ENCODE measurements around the gene ELF3. TPM values are rescaled to one million over a fixed set of nuclear protein-coding genes. Genes with fewer than 3 reads are reported as not detected.

Gene ELF3
- total and polyA plus RNA-seq, 2 of the 8 experiments (the other 6 are each of a cell fraction or from before 2014, with no cell fraction given) = 17.3 to 25.0 TPM

GRCh38 chr1:202015662-202015937, 5.2 kb downstream of the ELF3 start:
- H4K8ac ChIP-seq (ENCODE audit: extremely low read depth, insufficient read depth, low read length) = no peak overlapping the region
- H3K18ac ChIP-seq (ENCODE audit: extremely low read depth, low read length) = no peak overlapping the region
- H4K5ac ChIP-seq (ENCODE audit: insufficient read length, low read depth, low read length) = no peak overlapping the region
- H3K27ac ChIP-seq (ENCODE audit: low read depth, low read length) = no peak overlapping the region
- H3K9ac ChIP-seq (replicated peaks in 1 of 4; ENCODE audit: extremely low read depth in 1 of 4, low read depth in 3 of 4, low read length in 3 of 4) = no peak overlapping the region
- peaks cover 0 to 13% of the 10 kb centered on the region in 2 experiments; a peak in 1 of 4 replicates for H3K79me2 ChIP-seq (ENCODE audit: control insufficient read depth in 1 of 2, insufficient read depth in 2 of 2, low read length in 2 of 2)
- no peak overlapping the region for H3K14ac ChIP-seq (ENCODE audit: insufficient read length)
- H3K27me3 ChIP-seq (replicated peaks in 1 of 4; ENCODE audit: control insufficient read depth in 3 of 4, extremely low read depth in 1 of 4, insufficient read depth in 3 of 4, low read length in 3 of 4) = no peaks in the 10 kb centered on the region
- H3K4me3 ChIP-seq (ENCODE audit: extremely low read depth in 1 of 4, insufficient read depth in 2 of 4, low read depth in 3 of 4, low read length in 4 of 4) = no peak overlapping the region
- peaks cover 4% of the 10 kb centered on the region; the same call in 1 of the 2 replicates for H3K23me2 ChIP-seq (ENCODE audit: low read depth, low read length)
- TF ChIP-seq USF2 (IDR thresholded peaks at IDR 0.05; ENCODE audit: low read length) = no peak
- TF ChIP-seq HDAC2 (IDR thresholded peaks at IDR 0.05; ENCODE audit: borderline replicate concordance in 1 of 2, low read depth in 2 of 2, low read length in 2 of 2) = no peak
- no peak for TF ChIP-seq BCL11A (IDR thresholded peaks at IDR 0.05; ENCODE audit: low read depth in 2 of 2, low read length in 2 of 2)
- no peak for TF ChIP-seq POU5F1 (IDR thresholded peaks at IDR 0.05; ENCODE audit: low read depth, low read length)
- TF ChIP-seq SIRT6 (IDR thresholded peaks at IDR 0.05; ENCODE audit: low read length) = no peak
- TF ChIP-seq SRF (IDR thresholded peaks at IDR 0.05; ENCODE audit: low read depth, low read length) = no peak
- peaks cover 8 to 39% (median 16%) of the 10 kb centered on the region in 4 experiments; a peak in 7 of 8 replicates for H3K36me3 ChIP-seq (ENCODE audit: control insufficient read depth in 2 of 4, insufficient read depth in 4 of 4, low read length in 3 of 4)
- no peak overlapping the region for H3K23ac ChIP-seq (ENCODE audit: insufficient read length)
- no peak overlapping the region for H2BK20ac ChIP-seq (ENCODE audit: low read length)
- peaks cover 5% of the 10 kb centered on the region for H3K79me1 ChIP-seq (ENCODE audit: low read depth, low read length)
- no peak overlapping the region for H2AK5ac ChIP-seq (ENCODE audit: low read depth, low read length)
- H3K4me2 ChIP-seq (ENCODE audit: insufficient read depth in 1 of 2, low read depth in 2 of 2, low read length in 2 of 2) = no peak overlapping the region
- H4K91ac ChIP-seq (replicated peaks; ENCODE audit: insufficient read length, low read length) = no peak overlapping the region
- H2AFZ ChIP-seq (ENCODE audit: low read length) = no peak overlapping the region
- H3K4me1 ChIP-seq (replicated peaks in 1 of 4; ENCODE audit: control insufficient read depth in 3 of 4, insufficient read depth in 4 of 4, low read length in 3 of 4) = peaks cover 0 to 22% (median 8%) of the 10 kb centered on the region in 4 experiments; a peak in 5 of 7 replicates
- H2BK15ac ChIP-seq (ENCODE audit: low read length) = no peak overlapping the region
- WGBS, 2 experiments (ENCODE audit: extremely low coverage in 1 of 2, insufficient coverage in 1 of 2, insufficient read length in 1 of 2, insufficient replicate concordance in 2 of 2, low coverage in 1 of 2, low lambda C conversion rate in 2 of 2, missing lambda C conversion rate in 1 of 2) = 84% methylated on average over 3 of the region's 3 CpGs; no CpG with 5 or more reads in 1 of the 2 experiments
- H4K20me1 ChIP-seq (replicated peaks in 1 of 2; ENCODE audit: control insufficient read depth in 1 of 2, insufficient read depth in 2 of 2, low read length in 2 of 2) = peaks cover 2 to 3% of the 10 kb centered on the region in 2 experiments
- CTCF ChIA-PET (ENCODE audit: partially characterized antibody) = interaction anchor here (1.1 to 27.9 kb wide), 4 partner anchors 16 to 109 kb away, joined by 3 to 1014 read pairs (median 9); partner anchors contain the start of gene GPR37L1
- FAIRE-seq (no peak), DNase-seq (ENCODE audit: low read depth in 1 of 2, low spot score in 2 of 2) (no peak)
- H3K56ac ChIP-seq (replicated peaks; ENCODE audit: insufficient read length, low read depth, low read length) = no peak overlapping the region
- H2BK5ac ChIP-seq (ENCODE audit: low read depth, low read length) = no peak overlapping the region
- H3K4ac ChIP-seq (replicated peaks; ENCODE audit: insufficient read length, low read depth, low read length) = no peak overlapping the region
- no peak overlapping the region for H2BK120ac ChIP-seq (replicated peaks; ENCODE audit: low read depth, low read length)
- no peak overlapping the region for H2BK12ac ChIP-seq (ENCODE audit: low read depth, low read length)
- POLR2A ChIA-PET (ENCODE audit: partially characterized antibody) = interaction anchor here (1.0 to 7.5 kb wide), 9 partner anchors 7 to 120 kb away, joined by 3 to 74 read pairs (median 3); no protein-coding TSS in a partner anchor
- no peaks in the 10 kb centered on the region for H3K9me3 ChIP-seq (ENCODE audit: insufficient read depth in 2 of 2, low read depth in 1 of 2, low read length in 1 of 2)
